SK-N-MC (cell line): ENCODE results near the gene ZNF692.

Experiments used
- EZH2 ChIP-seq: fragments of 200-600 bp; sonication (generic); IDR thresholded peaks from one replicate; pipeline ENCODE4 v1.6.1; 2017; ENCODE audit warnings: antibody characterized with exemption
- FOXP2 ChIP-seq: optimal IDR thresholded peaks from 2 replicates; pipeline ENCODE3; 2011; ENCODE audit warnings: mild to moderate bottlenecking, moderate library complexity; ENCODE audit not compliant: insufficient read depth; ENCODE audit errors: extremely low read length, control extremely low read depth
- POLR2AphosphoS5 ChIP-seq: IDR thresholded peaks from 2 replicates; pipeline ENCODE4 v1.6.1; 2012; ENCODE audit warnings: mild to moderate bottlenecking, low read depth, low read length, borderline replicate concordance

DNA sequence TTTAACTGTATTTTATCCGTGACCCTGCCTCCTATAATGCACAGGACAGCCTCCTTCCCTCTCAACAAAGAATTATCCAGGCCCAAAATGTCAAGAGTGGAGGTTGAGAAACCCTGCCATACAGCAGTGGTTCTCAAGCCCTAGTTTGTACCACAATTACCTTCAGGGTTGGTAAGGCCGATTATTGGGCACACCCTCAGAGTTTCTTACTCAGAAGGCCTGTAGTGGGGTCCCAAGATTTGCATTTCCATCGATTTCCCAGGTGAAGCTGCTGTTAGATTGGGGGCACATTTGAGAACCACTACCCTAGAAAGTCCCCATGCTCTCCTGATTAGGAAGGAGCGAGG lies 46.8 kb upstream of the ZNF692 start:
- TF ChIP-seq FOXP2, result no peak
- no peak for TF ChIP-seq EZH2
- TF ChIP-seq POLR2AphosphoS5, result no peak
